ENCODE data around the gene LAMB1. TPM values are rescaled to one million over a fixed set of nuclear protein-coding genes. Genes with fewer than 3 reads are reported as not detected.
A peak's percentile ranks its signal among the peaks of the same experiment; 100 is the strongest.

Gene LAMB1
- total and polyA plus RNA-seq, 2 of the 13 experiments (the other 11 are each of a cell fraction or from before 2014, with no cell fraction given), result 109 to 124 TPM

GRCh38 chr7:108002726-108003598 is at the start of gene LAMB1 (continued):
- TF ChIP-seq ZXDC (CRISPR knock-in tag; IDR thresholded peaks at IDR 0.05) (0 out of 2 replicates have a peak, but pooled peaks have one; percentile 38), PATZ1 (CRISPR knock-in tag; IDR thresholded peaks at IDR 0.05) (peak; percentile 59; the same call in 1 of the 2 replicates), HINFP (CRISPR knock-in tag; IDR thresholded peaks at IDR 0.05; ENCODE audit: low read depth) (0 out of 2 replicates have a peak, but pooled peaks have one; percentile 21), GATA4 (IDR thresholded peaks at IDR 0.05; ENCODE audit: borderline replicate concordance, low read depth) (no peak), ZNF121 (CRISPR knock-in tag; IDR thresholded peaks at IDR 0.05) (no peak), AHDC1 (CRISPR knock-in tag; IDR thresholded peaks at IDR 0.05; ENCODE audit: borderline replicate concordance) (0 out of 2 replicates have a peak, but pooled peaks have one; percentile 25), ZNF414 (CRISPR knock-in tag; IDR thresholded peaks at IDR 0.05) (peak; percentile 28; the same call in 1 of the 2 replicates), BRCA1 (CRISPR knock-in tag; IDR thresholded peaks at IDR 0.05) (0 out of 2 replicates have a peak, but pooled peaks have one; percentile 21), ZNF605 (CRISPR knock-in tag; IDR thresholded peaks at IDR 0.05) (0 out of 2 replicates have a peak, but pooled peaks have one; percentile 13), ARNT (IDR thresholded peaks at IDR 0.05) (no peak)

All from HepG2 (cell line).